ENCODE data around the gene DHX30.
A peak's percentile ranks its signal among the peaks of the same experiment; 100 is the strongest.
"Not testable (repeated sequence)": the region's sequence is repeated elsewhere in the genome, so short reads cannot be mapped to it uniquely, and the experiment has no call there.

The DHX30 gene

GRCh38 chr3:47802734-47803479 lies at the start of gene DHX30:
DHX30 (plus strand) TSS chr3:47803138; CDS start chr3:47810684, 7,546 bp downstream.
- peak; percentile 64 for DNase-seq

- no peak for DNase-seq
Observed at GRCh38 chr3:47758261-47759025, 44.5 kb upstream of the DHX30 start.

GRCh38 chr3:47760207-47760606 lies 42.7 kb upstream of the DHX30 start:
- not testable (repeated sequence) for DNase-seq

- DNase-seq = no peak
Observed at GRCh38 chr3:47761046-47761445, 41.9 kb upstream of the DHX30 start.

GRCh38 chr3:47762233-47762632 lies 40.7 kb upstream of the DHX30 start:
- no peak for DNase-seq

GRCh38 chr3:47766186-47766585 lies 36.8 kb upstream of the DHX30 start:
- no peak for DNase-seq

- no peak for DNase-seq
Observed at GRCh38 chr3:47772047-47772446, 30.9 kb upstream of the DHX30 start.

GRCh38 chr3:47772788-47773187 lies 30.1 kb upstream of the DHX30 start:
- no peak for DNase-seq

- DNase-seq = no peak
Observed at GRCh38 chr3:47778746-47779145, 24.2 kb upstream of the DHX30 start.

- DNase-seq = peak; percentile 33
Observed at GRCh38 chr3:47780741-47781684, 21.9 kb upstream of the DHX30 start.

- DNase-seq = peak; percentile 88
Observed at GRCh38 chr3:47781685-47782445, 21.1 kb upstream of the DHX30 start, which contains the start of gene SMARCC1. SMARCC1 (minus strand) TSS chr3:47781893; CDS start chr3:47781797, 96 bp downstream.

GRCh38 chr3:47782446-47783308 lies 20.3 kb upstream of the DHX30 start:
- no peak for DNase-seq

GRCh38 chr3:47783673-47784072 lies 19.3 kb upstream of the DHX30 start:
- DNase-seq = no peak

- no peak for DNase-seq
Observed at GRCh38 chr3:47791193-47791855, 11.6 kb upstream of the DHX30 start.

- no peak for DNase-seq
Observed at GRCh38 chr3:47792699-47793098, 10.2 kb upstream of the DHX30 start.

- DNase-seq = no peak
Observed at GRCh38 chr3:47794544-47794943, 8.4 kb upstream of the DHX30 start.

GRCh38 chr3:47799733-47800132 lies 3.2 kb upstream of the DHX30 start:
- DNase-seq = no peak

- DNase-seq = no peak
Observed at GRCh38 chr3:47803480-47804025, 615 bp downstream of the DHX30 start.

GRCh38 chr3:47804577-47804976 lies 1.6 kb downstream of the DHX30 start:
- DNase-seq = no peak

GRCh38 chr3:47813551-47814177 lies 10.7 kb downstream of the DHX30 start:
- no peak for DNase-seq
